Skeletal muscle cell (primary cell): ENCODE measurements around the gene GATAD1.
A peak's percentile ranks its signal among the peaks of the same experiment; 100 is the strongest.
"Not testable (repeated sequence)": the region's sequence is repeated elsewhere in the genome, so short reads cannot be mapped to it uniquely, and the experiment has no call there.

ENCODE experiments used
- DNase-seq: peaks from one replicate; pipeline ENCODE4 v3.0.0-alpha.2; 2010; ENCODE audit warnings: low read depth
- H3K4me3 ChIP-seq: 2 replicates; pipeline ENCODE4 v1.5.1; 2011; ENCODE audit warnings: low read depth, mild to moderate bottlenecking, control low read depth, low read length, moderate library complexity

GATAD1 gene

GRCh38 chr7:92447345-92448204, at the start of gene GATAD1:
Gene GATAD1 (plus strand): TSS chr7:92447482. CDS start chr7:92447730, 248 bp downstream.
- DNase-seq, result peak; percentile 70
- peak within 1 kb of the TSS; percentile 77 for H3K4me3 ChIP-seq

GRCh38 chr7:92397542-92397941, 49.7 kb upstream of the GATAD1 start:
- no peak for DNase-seq
- no peak overlapping the region for H3K4me3 ChIP-seq

GRCh38 chr7:92400013-92400412, 47.3 kb upstream of the GATAD1 start:
- no peak for DNase-seq

DNA sequence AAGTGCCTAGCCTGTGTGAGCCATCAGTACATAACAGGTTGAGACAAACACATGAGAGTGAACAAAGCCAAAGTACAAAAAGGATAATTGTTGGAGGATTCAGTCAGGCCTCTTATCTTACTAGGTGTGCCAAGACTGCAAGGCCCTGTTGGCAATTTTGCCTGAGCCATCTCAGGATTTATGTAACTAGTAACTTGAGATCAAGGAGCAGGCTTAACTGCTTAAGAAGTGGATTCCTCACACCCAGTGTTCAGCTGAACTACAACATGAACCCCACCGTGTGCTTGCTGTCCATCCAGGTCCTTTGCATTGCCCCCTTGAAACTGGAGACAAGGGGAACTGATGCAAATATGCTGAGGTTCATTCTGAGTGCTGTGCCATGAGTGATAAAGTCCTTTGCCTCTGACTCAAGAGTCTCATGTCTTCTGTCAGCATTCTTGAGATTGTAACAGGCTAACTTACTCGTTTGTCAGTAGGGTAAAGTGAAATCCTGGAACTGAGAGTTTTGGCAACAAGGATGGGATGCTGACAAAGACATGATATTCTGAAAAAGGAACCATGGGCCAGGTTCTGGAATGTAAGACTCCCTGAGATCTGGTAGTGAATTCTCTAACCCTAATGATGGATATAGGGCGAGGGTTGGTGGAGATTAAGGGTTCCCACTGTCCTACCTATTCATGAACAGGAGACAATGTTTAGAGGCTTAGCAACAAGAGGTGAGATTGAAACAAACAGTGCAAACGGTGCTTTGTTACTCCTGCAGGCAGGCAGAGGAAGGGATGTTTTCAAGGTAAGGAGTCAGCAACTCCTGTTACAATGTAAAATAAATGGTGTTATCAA, 44.1 kb upstream of the GATAD1 start:
- peak; percentile 4 for DNase-seq
- H3K4me3 ChIP-seq, result no peak overlapping the region

More at GRCh38 chr7:92400013-92400412, 47.3 kb upstream of the GATAD1 start:
- no peak overlapping the region for H3K4me3 ChIP-seq

- H3K4me3 ChIP-seq, result no peak overlapping the region
- no peak for DNase-seq
Observed at GRCh38 chr7:92403760-92404074, 43.6 kb upstream of the GATAD1 start.

- H3K4me3 ChIP-seq, result no peak overlapping the region
- no peak for DNase-seq
Observed at GRCh38 chr7:92404170-92404614, 43.1 kb upstream of the GATAD1 start.

GRCh38 chr7:92409357-92409756, 37.9 kb upstream of the GATAD1 start:
- H3K4me3 ChIP-seq, result no peak overlapping the region
- DNase-seq, result no peak

DNA sequence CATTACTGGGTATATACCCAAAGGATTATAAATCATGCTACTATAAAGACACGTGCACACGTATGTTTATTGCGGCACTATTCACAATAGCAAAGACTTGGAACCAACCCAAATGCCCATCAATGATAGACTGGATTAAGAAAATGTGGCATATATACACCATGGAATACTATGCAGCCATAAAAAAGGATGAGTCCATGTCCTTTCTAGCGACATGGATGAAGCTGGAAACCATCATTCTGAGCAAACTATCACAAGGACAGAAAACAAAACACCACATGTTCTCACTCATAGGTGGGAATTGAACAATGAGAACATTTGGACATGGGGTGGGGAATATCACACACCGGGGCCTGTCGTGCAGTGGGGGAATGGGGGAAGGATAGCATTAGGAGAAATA, 37.1 kb upstream of the GATAD1 start:
- not testable (repeated sequence) for H3K4me3 ChIP-seq, DNase-seq

- DNase-seq, result no peak
- H3K4me3 ChIP-seq, result no peak overlapping the region
Observed at GRCh38 chr7:92412745-92413144, 34.5 kb upstream of the GATAD1 start.

DNA sequence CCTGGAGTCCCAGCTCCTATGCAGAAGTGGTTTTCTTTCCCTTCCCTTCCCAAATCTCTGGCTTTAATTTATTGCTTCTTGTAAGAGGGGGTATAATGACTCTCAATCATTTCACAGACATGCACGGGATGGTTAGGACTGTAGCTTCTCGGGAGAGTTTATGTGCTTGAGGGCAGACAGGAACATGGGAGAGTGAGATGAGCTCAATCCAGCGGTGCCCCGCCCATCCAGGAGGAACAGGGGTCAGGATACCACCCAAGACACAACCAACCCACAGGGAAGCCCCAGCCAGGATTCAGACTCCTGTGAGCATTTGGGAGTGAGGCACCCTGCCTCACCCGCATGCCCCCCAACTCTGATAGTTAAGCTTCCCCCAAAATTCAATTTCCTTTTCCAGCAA, 33.7 kb upstream of the GATAD1 start:
- DNase-seq, result no peak
- H3K4me3 ChIP-seq, result no peak overlapping the region

GRCh38 chr7:92415225-92415624, 32.1 kb upstream of the GATAD1 start:
- DNase-seq, result no peak
- H3K4me3 ChIP-seq, result no peak overlapping the region

GRCh38 chr7:92417913-92418312, 29.4 kb upstream of the GATAD1 start:
- no peak for DNase-seq
- no peak overlapping the region for H3K4me3 ChIP-seq

DNA sequence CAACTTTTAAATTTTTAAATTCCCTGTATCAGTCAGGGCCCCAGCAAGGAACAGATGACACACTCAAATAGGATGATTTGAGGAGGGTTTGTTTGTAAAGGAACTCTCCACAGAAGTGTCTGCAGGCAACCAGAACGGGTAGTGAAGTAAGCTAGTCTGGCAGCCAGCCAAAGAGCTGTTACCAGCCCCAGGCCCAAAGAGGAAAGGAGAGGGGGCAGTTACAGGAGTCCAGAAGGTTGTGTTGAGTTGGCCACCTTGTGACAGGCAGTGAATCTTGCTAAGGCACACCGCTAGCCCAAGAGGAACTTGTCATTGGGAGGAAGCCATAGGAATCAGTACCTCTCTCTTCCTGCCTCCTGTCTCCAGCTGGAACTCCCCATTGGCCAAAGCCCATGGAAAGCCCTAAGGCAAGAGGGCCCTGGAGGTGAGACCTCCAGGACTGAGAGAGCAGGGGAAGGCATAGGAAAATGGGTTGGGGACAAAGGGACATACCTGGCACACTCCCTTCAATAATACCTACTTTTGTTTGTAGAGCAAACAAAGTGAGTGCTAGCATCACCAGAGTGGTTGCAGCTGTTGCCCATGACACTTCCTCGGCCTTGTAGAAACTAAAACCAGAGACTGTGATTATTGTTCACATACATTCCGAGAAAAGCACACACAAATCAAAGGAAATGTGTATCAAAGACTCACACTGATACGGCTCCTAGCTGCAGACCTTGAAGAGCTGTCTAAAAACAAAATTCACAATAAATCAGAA, 25.4 kb upstream of the GATAD1 start:
- H3K4me3 ChIP-seq, result no peak overlapping the region
- DNase-seq, result no peak

GRCh38 chr7:92422926-92423325, 24.4 kb upstream of the GATAD1 start:
- DNase-seq, result no peak

GRCh38 chr7:92423710-92424131, 23.6 kb upstream of the GATAD1 start:
- H3K4me3 ChIP-seq, result no peak overlapping the region
- no peak for DNase-seq

More at GRCh38 chr7:92422926-92423325, 24.4 kb upstream of the GATAD1 start:
- no peak overlapping the region for H3K4me3 ChIP-seq

- H3K4me3 ChIP-seq, result no peak overlapping the region
- DNase-seq, result no peak
Observed at GRCh38 chr7:92425311-92425947, 21.9 kb upstream of the GATAD1 start.

GRCh38 chr7:92427193-92427592, 20.1 kb upstream of the GATAD1 start:
- no peak overlapping the region for H3K4me3 ChIP-seq
- no peak for DNase-seq

- H3K4me3 ChIP-seq, result no peak overlapping the region
- DNase-seq, result no peak
Observed at GRCh38 chr7:92432299-92432946, 14.9 kb upstream of the GATAD1 start.

- no peak overlapping the region for H3K4me3 ChIP-seq
- no peak for DNase-seq
Observed at GRCh38 chr7:92433019-92433418, 14.3 kb upstream of the GATAD1 start.
